ENCODE results near the gene STAT5A.

DNA sequence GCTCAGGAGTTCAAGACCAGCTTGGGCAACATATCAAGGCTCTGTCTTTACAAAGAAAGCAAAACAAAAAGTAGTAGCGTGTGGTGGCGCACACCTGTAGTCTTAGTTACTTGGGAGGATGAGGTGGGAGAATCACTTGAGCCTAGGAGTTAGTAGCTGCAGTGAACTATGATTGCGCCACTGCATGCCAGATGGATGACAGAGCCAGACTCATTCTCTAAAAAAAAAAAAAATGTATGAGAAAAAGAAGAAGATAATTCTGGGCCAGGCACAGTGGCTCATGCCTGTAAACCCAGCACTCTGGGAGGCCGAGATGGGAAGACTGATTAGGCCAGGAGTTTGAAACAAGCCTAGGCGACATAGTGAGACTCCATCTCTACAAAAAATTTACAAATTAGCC lies 40.6 kb upstream of the STAT5A start:
- TF ChIP-seq, protein P1, sequence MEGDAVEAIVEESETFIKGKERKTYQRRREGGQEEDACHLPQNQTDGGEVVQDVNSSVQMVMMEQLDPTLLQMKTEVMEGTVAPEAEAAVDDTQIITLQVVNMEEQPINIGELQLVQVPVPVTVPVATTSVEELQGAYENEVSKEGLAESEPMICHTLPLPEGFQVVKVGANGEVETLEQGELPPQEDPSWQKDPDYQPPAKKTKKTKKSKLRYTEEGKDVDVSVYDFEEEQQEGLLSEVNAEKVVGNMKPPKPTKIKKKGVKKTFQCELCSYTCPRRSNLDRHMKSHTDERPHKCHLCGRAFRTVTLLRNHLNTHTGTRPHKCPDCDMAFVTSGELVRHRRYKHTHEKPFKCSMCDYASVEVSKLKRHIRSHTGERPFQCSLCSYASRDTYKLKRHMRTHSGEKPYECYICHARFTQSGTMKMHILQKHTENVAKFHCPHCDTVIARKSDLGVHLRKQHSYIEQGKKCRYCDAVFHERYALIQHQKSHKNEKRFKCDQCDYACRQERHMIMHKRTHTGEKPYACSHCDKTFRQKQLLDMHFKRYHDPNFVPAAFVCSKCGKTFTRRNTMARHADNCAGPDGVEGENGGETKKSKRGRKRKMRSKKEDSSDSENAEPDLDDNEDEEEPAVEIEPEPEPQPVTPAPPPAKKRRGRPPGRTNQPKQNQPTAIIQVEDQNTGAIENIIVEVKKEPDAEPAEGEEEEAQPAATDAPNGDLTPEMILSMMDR (IDR thresholded peaks at IDR 0.05), result no peak
- no peak for TF ChIP-seq POLR2A (IDR thresholded peaks at IDR 0.05)

Measured in thyroid gland (tissue), 4 donors.